ENCODE measurements around the gene PPM1E.
A peak's percentile ranks its signal among the peaks of the same experiment; 100 is the strongest.

Gene PPM1E

GRCh38 chr17:58753026-58753425 lies 2.6 kb upstream of the PPM1E start:
- no peak for DNase-seq
- H3K27me3 Mint-ChIP-seq (ENCODE audit: low read depth, poor library complexity) = peaks cover 39% of the 10 kb centered on the region
- no peaks in the 10 kb centered on the region for H3K9me3 Mint-ChIP-seq
- H3K4me3 Mint-ChIP-seq = no peak overlapping the region
- no peaks in the 10 kb centered on the region for H3K36me3 Mint-ChIP-seq (ENCODE audit: low read depth)
- peaks cover 11% of the 10 kb centered on the region for H3K4me1 Mint-ChIP-seq
- no peak overlapping the region for H3K27ac Mint-ChIP-seq
- no peak for TF ChIP-seq CTCF (IDR thresholded peaks at IDR 0.05)

GRCh38 chr17:58755269-58755576 lies 431 bp upstream of the PPM1E start:
- H3K27ac Mint-ChIP-seq = no peak overlapping the region
- no peak for DNase-seq
- peaks cover 22% of the 10 kb centered on the region for H3K4me1 Mint-ChIP-seq
- H3K9me3 Mint-ChIP-seq = no peaks in the 10 kb centered on the region
- no peak for TF ChIP-seq CTCF (IDR thresholded peaks at IDR 0.05)
- peaks cover 50% of the 10 kb centered on the region for H3K27me3 Mint-ChIP-seq (ENCODE audit: low read depth, poor library complexity)
- no peaks in the 10 kb centered on the region for H3K36me3 Mint-ChIP-seq (ENCODE audit: low read depth)
- peak overlapping the region; percentile 68 for H3K4me3 Mint-ChIP-seq

GRCh38 chr17:58756246-58757161 lies 850 bp downstream of the PPM1E start:
- Mint-ChIP-seq H3K27ac (no peak overlapping the region), H3K36me3 (ENCODE audit: low read depth) (no peaks in the 10 kb centered on the region), H3K4me1 (peaks cover 35% of the 10 kb centered on the region), H3K9me3 (no peaks in the 10 kb centered on the region), H3K27me3 (ENCODE audit: low read depth, poor library complexity) (peaks cover 50% of the 10 kb centered on the region), H3K4me3 (peak overlapping the region; percentile 95)
- TF ChIP-seq CTCF (IDR thresholded peaks at IDR 0.05) = no peak
- DNase-seq = peak; percentile 62

GRCh38 chr17:58757162-58757613 lies 1.5 kb downstream of the PPM1E start:
- Mint-ChIP-seq H3K27ac (no peak overlapping the region), H3K36me3 (ENCODE audit: low read depth) (no peaks in the 10 kb centered on the region), H3K27me3 (ENCODE audit: low read depth, poor library complexity) (peaks cover 50% of the 10 kb centered on the region), H3K4me3 (peak overlapping the region; percentile 95), H3K9me3 (no peaks in the 10 kb centered on the region), H3K4me1 (peaks cover 38% of the 10 kb centered on the region)
- no peak for TF ChIP-seq CTCF (IDR thresholded peaks at IDR 0.05)
- DNase-seq = no peak

- no peak overlapping the region for H3K4me3 Mint-ChIP-seq
- peaks cover 42% of the 10 kb centered on the region for H3K4me1 Mint-ChIP-seq
- peaks cover 35% of the 10 kb centered on the region for H3K27me3 Mint-ChIP-seq (ENCODE audit: low read depth, poor library complexity)
- H3K36me3 Mint-ChIP-seq (ENCODE audit: low read depth) = no peaks in the 10 kb centered on the region
- DNase-seq = no peak
- no peak for TF ChIP-seq CTCF (IDR thresholded peaks at IDR 0.05)
- H3K27ac Mint-ChIP-seq = no peak overlapping the region
- no peaks in the 10 kb centered on the region for H3K9me3 Mint-ChIP-seq
These were observed 3.2 kb downstream of the PPM1E start for GRCh38 chr17:58758890-58759289.

GRCh38 chr17:58759522-58759921 lies 3.9 kb downstream of the PPM1E start:
- no peak for DNase-seq
- TF ChIP-seq CTCF (IDR thresholded peaks at IDR 0.05) = no peak
- H3K4me3 Mint-ChIP-seq = peak overlapping the region; percentile 14
- H3K4me1 Mint-ChIP-seq = peaks cover 45% of the 10 kb centered on the region
- no peaks in the 10 kb centered on the region for H3K36me3 Mint-ChIP-seq (ENCODE audit: low read depth)
- H3K9me3 Mint-ChIP-seq = no peaks in the 10 kb centered on the region
- H3K27me3 Mint-ChIP-seq (ENCODE audit: low read depth, poor library complexity) = peaks cover 30% of the 10 kb centered on the region
- H3K27ac Mint-ChIP-seq = no peak overlapping the region

All from nephron progenitor cell (in vitro differentiated cells).